Keratinocyte (primary cell): ENCODE data around the gene LRCOL1.

Experiments used
- EZH2 ChIP-seq: IDR thresholded peaks from one replicate; pipeline ENCODE4 v1.6.1; 2012; ENCODE audit warnings: inconsistent platforms, mild to moderate bottlenecking, low read length, moderate library complexity
- TF ChIP-seq, protein P1 (sequence below), 3 experiments: IDR thresholded peaks in 1 of 3; conservative IDR thresholded peaks in 1 of 3; optimal IDR thresholded peaks in 1 of 3; 2 replicates in 2 of 3; 3 replicates in 1 of 3; pipeline versions ENCODE3 to v1.5.1; 2011; ENCODE audit warnings: low read length in 3 of 3, mild to moderate bottlenecking in 3 of 3, moderate library complexity in 2 of 3, control low read depth in 1 of 3, inconsistent platforms in 1 of 3; ENCODE audit not compliant: insufficient read depth in 2 of 3; ENCODE audit errors: extremely low read depth in 1 of 3

DNA sequence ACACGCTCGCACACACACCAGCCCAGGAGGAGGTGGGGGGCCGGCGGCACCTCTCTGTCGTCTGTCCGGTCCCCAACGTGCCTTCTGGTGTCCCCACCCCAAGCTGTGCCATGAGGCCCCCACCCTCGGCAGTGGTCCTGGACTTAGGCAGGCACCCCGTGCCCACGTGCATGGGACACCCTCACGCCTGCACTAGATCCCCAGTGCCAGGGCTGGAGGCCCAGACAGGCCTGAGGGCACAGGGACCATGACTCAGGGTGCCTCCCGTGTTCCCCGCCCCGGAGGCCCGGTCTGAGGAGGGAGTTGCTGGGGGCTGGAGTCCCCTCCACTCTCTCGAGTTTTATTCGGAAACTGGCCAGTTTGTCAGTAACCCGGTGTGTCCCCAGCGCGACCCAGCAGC is 38.8 kb downstream of the LRCOL1 start:
- TF ChIP-seq, protein P1, sequence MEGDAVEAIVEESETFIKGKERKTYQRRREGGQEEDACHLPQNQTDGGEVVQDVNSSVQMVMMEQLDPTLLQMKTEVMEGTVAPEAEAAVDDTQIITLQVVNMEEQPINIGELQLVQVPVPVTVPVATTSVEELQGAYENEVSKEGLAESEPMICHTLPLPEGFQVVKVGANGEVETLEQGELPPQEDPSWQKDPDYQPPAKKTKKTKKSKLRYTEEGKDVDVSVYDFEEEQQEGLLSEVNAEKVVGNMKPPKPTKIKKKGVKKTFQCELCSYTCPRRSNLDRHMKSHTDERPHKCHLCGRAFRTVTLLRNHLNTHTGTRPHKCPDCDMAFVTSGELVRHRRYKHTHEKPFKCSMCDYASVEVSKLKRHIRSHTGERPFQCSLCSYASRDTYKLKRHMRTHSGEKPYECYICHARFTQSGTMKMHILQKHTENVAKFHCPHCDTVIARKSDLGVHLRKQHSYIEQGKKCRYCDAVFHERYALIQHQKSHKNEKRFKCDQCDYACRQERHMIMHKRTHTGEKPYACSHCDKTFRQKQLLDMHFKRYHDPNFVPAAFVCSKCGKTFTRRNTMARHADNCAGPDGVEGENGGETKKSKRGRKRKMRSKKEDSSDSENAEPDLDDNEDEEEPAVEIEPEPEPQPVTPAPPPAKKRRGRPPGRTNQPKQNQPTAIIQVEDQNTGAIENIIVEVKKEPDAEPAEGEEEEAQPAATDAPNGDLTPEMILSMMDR (optimal IDR thresholded peaks at IDR 0.05 in 1 of 3, IDR thresholded peaks at IDR 0.05 in 1 of 3, conservative IDR thresholded peaks at IDR 0.05 in 1 of 3; ENCODE audit: extremely low read depth in 1 of 3, insufficient read depth in 2 of 3, low read length in 3 of 3): no peak
- TF ChIP-seq EZH2: no peak
